NT2/D1 (cell line): ENCODE data around the gene DPF1.

Source experiments
- DNase-seq: peaks from one replicate; pipeline ENCODE4 v3.0.0-alpha.2; 2011; ENCODE audit warnings: low read depth, low spot score
- H3K27me3 ChIP-seq: 2 replicates; pipeline ENCODE4 v1.6.0; 2011; ENCODE audit warnings: mild to moderate bottlenecking; ENCODE audit not compliant: insufficient read length, insufficient read depth
- H3K36me3 ChIP-seq: 2 replicates; pipeline ENCODE4 v1.6.1; 2011; ENCODE audit warnings: mild to moderate bottlenecking, low read length, mixed read lengths; ENCODE audit not compliant: insufficient read depth, insufficient read length
- H3K4me1 ChIP-seq: 2 replicates; pipeline ENCODE4 v1.5.1; 2011; ENCODE audit not compliant: insufficient read depth, insufficient read length
- H3K4me3 ChIP-seq: 2 replicates; pipeline ENCODE4 v1.5.1; 2011; ENCODE audit warnings: low read depth; ENCODE audit not compliant: insufficient read length
- H3K9ac ChIP-seq: 2 replicates; pipeline ENCODE4 v1.6.0; 2011; ENCODE audit warnings: low read depth; ENCODE audit not compliant: insufficient read length
- H3K9me3 ChIP-seq: 2 replicates; pipeline ENCODE4 v1.5.1; 2011; ENCODE audit warnings: mild to moderate bottlenecking, low read length; ENCODE audit not compliant: insufficient read depth
- SUZ12 ChIP-seq: IDR thresholded peaks from 2 replicates; pipeline ENCODE4 v1.6.1; 2011; ENCODE audit not compliant: insufficient read length, insufficient read depth; ENCODE audit errors: extremely low read depth
- YY1 ChIP-seq: IDR thresholded peaks from 2 replicates; pipeline ENCODE4 v1.6.1; 2011; ENCODE audit not compliant: insufficient read length, insufficient read depth
- ZNF274 ChIP-seq: IDR thresholded peaks from 2 replicates; pipeline ENCODE4 v1.6.1; 2011; ENCODE audit warnings: mild to moderate bottlenecking, low read depth, low read length

DPF1 gene

DNA sequence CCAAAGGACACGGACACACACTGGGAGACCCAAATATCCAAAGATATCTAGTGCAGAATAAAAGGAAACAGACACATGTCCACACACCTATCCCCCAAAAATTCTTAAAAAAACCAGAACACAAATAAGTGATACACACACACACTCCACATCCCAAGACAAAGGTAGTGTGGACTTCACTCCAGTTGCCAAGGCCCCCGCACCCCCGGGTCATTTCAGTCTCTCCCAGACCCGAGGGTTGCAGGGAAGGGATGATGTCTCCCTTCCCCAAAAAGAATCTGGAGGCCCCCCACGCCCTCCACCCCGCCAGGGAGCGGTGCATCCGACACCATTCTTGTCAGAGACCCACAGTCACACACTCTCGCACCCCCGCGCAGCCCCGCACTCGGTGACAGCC lies 407 bp downstream of the DPF1 start:
- TF ChIP-seq SUZ12: no peak
- TF ChIP-seq ZNF274: no peak
- TF ChIP-seq YY1: no peak
- Histone ChIP-seq H3K4me3 (peak overlapping the region; percentile 74), H3K27me3 (peaks cover 4% of the 10 kb centered on the region), H3K9ac (peak overlapping the region; percentile 61), H3K36me3 (peaks cover 8% of the 10 kb centered on the region), H3K4me1 (peaks cover 11% of the 10 kb centered on the region), H3K9me3 (no peaks in the 10 kb centered on the region)
- DNase-seq: no peak

DNA sequence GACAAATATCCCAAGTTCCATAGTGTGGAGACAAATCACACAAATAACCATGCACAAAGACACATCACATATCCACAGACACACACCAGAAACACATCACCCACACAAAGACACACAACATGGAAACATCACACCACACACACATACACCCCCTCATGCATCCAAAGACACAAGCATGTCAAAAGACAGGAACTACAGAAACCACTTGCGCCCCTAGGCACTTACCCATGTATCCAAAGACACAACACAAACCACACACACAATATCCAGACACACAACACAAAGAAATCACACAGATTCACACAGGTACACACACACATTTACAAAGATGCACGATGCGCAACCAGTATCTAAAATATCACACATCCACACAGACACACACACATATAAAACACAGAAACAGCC lies 901 bp downstream of the DPF1 start:
- no peak for TF ChIP-seq YY1
- no peak for TF ChIP-seq ZNF274
- TF ChIP-seq SUZ12: no peak
- Histone ChIP-seq H3K9ac (no peak overlapping the region), H3K4me3 (peak overlapping the region; percentile 74), H3K36me3 (peaks cover 13% of the 10 kb centered on the region), H3K27me3 (peaks cover 4% of the 10 kb centered on the region), H3K4me1 (peaks cover 11% of the 10 kb centered on the region), H3K9me3 (no peaks in the 10 kb centered on the region)
- DNase-seq: no peak

DNA sequence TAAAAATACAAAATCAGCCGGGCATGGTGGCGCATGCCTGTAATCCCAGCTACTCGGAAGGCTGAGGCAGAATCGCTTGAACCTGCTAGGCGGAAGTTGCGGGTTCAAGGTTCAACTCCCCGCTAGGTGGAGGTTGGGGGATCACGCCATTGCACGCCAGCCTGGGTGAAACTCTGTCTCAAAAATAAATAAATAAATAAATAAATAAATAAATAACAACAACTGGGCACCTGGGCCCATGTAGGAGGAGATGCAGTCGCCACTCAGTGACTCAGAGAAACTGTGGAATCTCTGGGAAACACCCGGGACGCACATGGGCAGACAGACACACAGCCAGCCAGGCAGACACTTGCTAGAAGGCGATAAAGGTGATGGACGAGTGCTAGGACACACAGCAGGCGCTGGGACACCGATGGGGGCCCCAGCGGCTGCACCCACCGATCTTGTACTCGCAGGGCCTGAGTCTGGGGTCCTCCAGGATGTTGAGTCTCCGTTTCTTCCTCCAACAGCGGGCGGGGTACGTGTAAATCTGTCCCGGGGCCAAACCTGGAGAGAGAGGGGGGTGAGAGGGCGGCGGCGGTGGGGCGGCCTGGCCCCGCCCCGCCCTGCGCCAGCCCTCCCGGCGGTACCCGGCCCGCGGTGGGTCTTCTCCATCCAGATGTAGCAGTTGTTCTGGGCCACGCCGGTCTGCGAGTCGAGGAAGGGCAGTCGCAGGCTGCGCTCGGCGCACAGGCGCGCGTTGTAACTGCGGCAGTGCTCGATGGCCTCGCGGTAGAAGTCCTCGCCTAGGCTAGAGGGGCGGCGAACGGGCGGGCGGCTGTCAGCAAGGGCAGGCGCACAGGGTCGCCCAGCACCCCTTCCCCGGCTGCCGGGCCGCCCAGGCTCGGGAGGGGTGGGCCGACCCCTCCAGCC lies 1.8 kb downstream of the DPF1 start:
- no peak for DNase-seq
- TF ChIP-seq ZNF274 (no peak), YY1 (no peak), SUZ12 (no peak)
- no peaks in the 10 kb centered on the region for H3K9me3 ChIP-seq
- H3K36me3 ChIP-seq: peaks cover 14% of the 10 kb centered on the region
- H3K4me3 ChIP-seq: no peak overlapping the region
- no peak overlapping the region for H3K9ac ChIP-seq
- no peaks in the 10 kb centered on the region for H3K27me3 ChIP-seq
- peaks cover 9% of the 10 kb centered on the region for H3K4me1 ChIP-seq

DNA sequence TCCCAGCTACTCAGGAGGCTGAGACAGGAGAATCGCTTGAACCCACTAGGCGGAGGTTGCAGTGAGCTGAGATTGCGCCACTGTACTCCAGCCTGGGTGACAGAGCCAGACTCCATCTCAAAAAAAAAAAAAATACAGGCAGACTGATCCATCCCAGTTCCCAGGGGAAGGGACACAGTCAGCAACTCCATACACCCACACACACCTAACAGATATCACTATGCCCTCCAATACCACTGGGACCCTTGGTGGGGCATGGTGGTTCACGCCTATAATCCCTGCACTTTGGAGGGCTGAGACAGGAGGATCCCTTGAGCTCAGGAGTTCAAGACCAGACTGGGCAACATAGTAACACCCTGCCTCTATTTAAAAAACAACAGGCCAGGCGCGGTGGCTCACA lies 2.6 kb downstream of the DPF1 start:
- no peak for DNase-seq
- TF ChIP-seq ZNF274: no peak
- no peak for TF ChIP-seq YY1
- TF ChIP-seq SUZ12: no peak
- peaks cover 14% of the 10 kb centered on the region for H3K36me3 ChIP-seq
- no peaks in the 10 kb centered on the region for H3K27me3 ChIP-seq
- no peak overlapping the region for H3K9ac ChIP-seq
- peaks cover 5% of the 10 kb centered on the region for H3K4me1 ChIP-seq
- no peak overlapping the region for H3K4me3 ChIP-seq
- H3K9me3 ChIP-seq: no peaks in the 10 kb centered on the region

DNA sequence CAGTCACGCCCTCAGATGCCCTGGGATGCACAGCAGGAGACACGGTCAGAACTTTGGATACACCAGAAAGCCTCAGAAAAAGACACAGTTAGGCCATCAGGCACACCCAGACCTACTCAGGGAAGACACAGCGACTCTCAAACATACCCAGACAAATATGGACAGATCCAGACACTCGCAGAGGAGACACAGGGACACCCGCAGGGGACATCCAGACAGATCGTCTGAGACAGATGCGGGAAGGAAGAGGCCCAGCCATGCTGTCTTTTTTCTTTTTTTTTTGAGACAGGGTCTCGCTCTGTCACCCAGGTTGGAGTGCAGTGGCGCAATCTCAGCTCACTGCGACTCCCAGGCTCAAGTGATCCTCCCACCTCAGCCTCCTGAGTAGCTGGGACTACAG lies 4.8 kb downstream of the DPF1 start:
- Histone ChIP-seq H3K4me1 (peaks cover 5% of the 10 kb centered on the region), H3K9ac (no peak overlapping the region), H3K4me3 (no peak overlapping the region), H3K9me3 (no peaks in the 10 kb centered on the region), H3K36me3 (peaks cover 14% of the 10 kb centered on the region), H3K27me3 (no peaks in the 10 kb centered on the region)
- TF ChIP-seq SUZ12 (no peak), ZNF274 (no peak), YY1 (no peak)
- no peak for DNase-seq

DNA sequence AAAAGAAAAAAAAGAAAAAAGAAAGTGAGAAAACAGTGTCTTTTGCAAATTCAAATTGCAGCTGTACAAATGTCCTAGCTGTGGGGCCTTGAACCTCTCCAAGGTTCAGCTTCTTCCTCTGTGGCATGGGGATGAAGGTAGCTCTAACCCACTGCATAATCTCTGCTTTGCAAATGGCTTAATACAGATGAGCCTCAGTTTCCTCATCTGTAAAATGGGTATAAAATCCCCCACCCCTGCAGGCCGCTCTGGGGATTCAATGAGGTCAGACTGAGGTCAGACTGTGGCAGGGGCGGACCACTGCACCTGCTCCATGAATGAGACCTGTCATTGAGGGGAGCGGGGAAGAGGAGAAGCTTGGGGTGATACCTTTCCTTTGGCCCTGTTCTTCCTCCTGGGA lies 5.8 kb downstream of the DPF1 start:
- Histone ChIP-seq H3K36me3 (peaks cover 16% of the 10 kb centered on the region), H3K9me3 (no peaks in the 10 kb centered on the region), H3K4me3 (no peak overlapping the region), H3K9ac (no peak overlapping the region), H3K27me3 (no peaks in the 10 kb centered on the region), H3K4me1 (peaks cover 9% of the 10 kb centered on the region)
- no peak for TF ChIP-seq ZNF274
- TF ChIP-seq SUZ12: no peak
- TF ChIP-seq YY1: no peak
- DNase-seq: no peak

DNA sequence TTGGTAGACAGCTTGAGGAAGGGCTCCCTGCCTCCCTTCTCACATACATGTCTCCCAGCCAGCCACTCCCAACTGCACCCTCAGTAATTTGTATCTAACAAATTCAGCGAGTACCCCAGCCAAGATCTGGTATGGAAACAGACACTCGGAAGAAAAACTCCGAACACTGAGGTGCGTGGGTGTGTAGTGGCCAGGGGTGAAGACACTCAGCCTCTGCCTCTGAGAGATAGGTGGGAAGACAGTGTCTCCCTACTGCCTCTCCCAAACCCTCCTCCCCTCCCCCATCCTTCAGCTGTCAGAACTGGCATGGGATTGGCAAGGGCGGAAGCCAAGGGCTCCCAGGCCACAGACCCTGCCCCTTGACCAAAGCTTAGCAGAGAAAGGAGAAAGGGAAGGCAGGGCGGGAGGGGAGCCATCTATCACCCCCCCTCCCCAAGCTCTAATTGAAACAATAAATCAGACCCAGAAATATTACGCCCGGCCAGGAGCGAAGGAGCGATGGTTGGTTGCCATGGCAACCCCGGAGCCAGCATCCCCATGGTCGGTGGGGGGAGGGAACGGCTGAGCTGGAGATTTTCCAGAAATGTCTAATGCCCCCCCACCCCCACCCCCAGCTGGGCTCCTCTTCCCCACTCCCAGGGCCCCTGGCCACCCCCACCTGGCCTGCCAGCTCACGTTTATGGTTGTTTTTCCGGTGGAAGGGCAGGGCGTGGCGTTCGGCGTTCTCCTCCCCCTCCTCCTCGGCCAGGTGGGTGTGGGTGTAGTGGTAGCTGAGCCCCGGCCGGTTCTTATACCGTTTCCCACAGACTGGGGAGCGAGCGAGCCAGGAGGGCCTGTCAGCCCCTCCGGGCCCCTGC lies 7.0 kb downstream of the DPF1 start:
- peaks cover 16% of the 10 kb centered on the region for H3K36me3 ChIP-seq
- H3K27me3 ChIP-seq: no peaks in the 10 kb centered on the region
- H3K9ac ChIP-seq: no peak overlapping the region
- TF ChIP-seq SUZ12 (no peak), YY1 (no peak), ZNF274 (no peak)
- no peak overlapping the region for H3K4me3 ChIP-seq
- DNase-seq: no peak
- no peaks in the 10 kb centered on the region for H3K9me3 ChIP-seq
- H3K4me1 ChIP-seq: peaks cover 9% of the 10 kb centered on the region
